GM21529 (cell line): ENCODE results near the gene GRAMD4.
"Not testable (repeated sequence)": the region's sequence is repeated elsewhere in the genome, so short reads cannot be mapped to it uniquely, and the experiment has no call there.

Experiments used
- ATAC-seq: cut with Tn5 transposase; IDR thresholded peaks from one replicate; pipeline ENCODE4 v1.9.1; 2021; ENCODE audit not compliant: unreplicated experiment

The GRAMD4 gene

GRCh38 chr22:46634973-46635685 lies 14.9 kb downstream of the GRAMD4 start:
- ATAC-seq, result not testable (repeated sequence)

- no peak for ATAC-seq
Measured at GRCh38 chr22:46635756-46636155, 15.6 kb downstream of the GRAMD4 start.

GRCh38 chr22:46636221-46637002 lies 16.2 kb downstream of the GRAMD4 start:
- ATAC-seq, result no peak

- ATAC-seq, result no peak
Measured at GRCh38 chr22:46637711-46638600, 17.8 kb downstream of the GRAMD4 start.

GRCh38 chr22:46638601-46639431 lies 18.6 kb downstream of the GRAMD4 start:
- ATAC-seq, result no peak

GRCh38 chr22:46639843-46640242 lies 19.7 kb downstream of the GRAMD4 start:
- ATAC-seq, result no peak

GRCh38 chr22:46640293-46641055 lies 20.3 kb downstream of the GRAMD4 start:
- ATAC-seq, result no peak

- ATAC-seq, result no peak
Measured at GRCh38 chr22:46641811-46642266, 21.7 kb downstream of the GRAMD4 start.

GRCh38 chr22:46642840-46643480 lies 22.8 kb downstream of the GRAMD4 start:
- not testable (repeated sequence) for ATAC-seq

GRCh38 chr22:46646531-46647215 lies 26.5 kb downstream of the GRAMD4 start:
- ATAC-seq, result no peak

GRCh38 chr22:46648225-46648820 lies 28.1 kb downstream of the GRAMD4 start:
- not testable (repeated sequence) for ATAC-seq

- no peak for ATAC-seq
Measured at GRCh38 chr22:46649141-46650077, 29.2 kb downstream of the GRAMD4 start.

- no peak for ATAC-seq
Measured at GRCh38 chr22:46650078-46650810, 30.1 kb downstream of the GRAMD4 start.

GRCh38 chr22:46651316-46651715 lies 31.1 kb downstream of the GRAMD4 start:
- no peak for ATAC-seq

- no peak for ATAC-seq
Measured at GRCh38 chr22:46652081-46652846, 32.1 kb downstream of the GRAMD4 start.
